Lung (tissue), 12 donors: ENCODE results near the gene OTUB2. TPM values are rescaled to one million over a fixed set of nuclear protein-coding genes. Genes with fewer than 3 reads are reported as not detected.

Experiments
- ATAC-seq: fragments of 200-7000 bp; cut with Tn5 transposase; one replicate; pipeline ENCODE4 v1.9.1; 2020; ENCODE audit warnings: moderate number of reproducible peaks; ENCODE audit not compliant: insufficient read depth, low FRiP score
- DNase-seq, 3 donors: peaks; one replicate each; pipeline ENCODE4 v3.0.0-alpha.2; 2013 to 2017
- H3K27ac ChIP-seq, 2 donors: one replicate each; pipeline ENCODE4 v1.5.1; 2013; ENCODE audit warnings: mild to moderate bottlenecking in 2 of 2, moderate library complexity in 2 of 2, control low read depth in 1 of 2, inconsistent platforms in 1 of 2, low read depth in 1 of 2, low read length in 1 of 2
- H3K27me3 ChIP-seq, 3 donors: one replicate each; pipeline ENCODE4 v1.5.1; 2013; ENCODE audit warnings: low read length in 2 of 3; ENCODE audit not compliant: control insufficient read depth in 3 of 3, insufficient read depth in 3 of 3
- H3K36me3 ChIP-seq, 4 donors: one replicate each; pipeline ENCODE4 v1.5.1; 2013; ENCODE audit warnings: low read length in 4 of 4, mild to moderate bottlenecking in 1 of 4, moderate library complexity in 1 of 4; ENCODE audit not compliant: control insufficient read depth in 4 of 4, insufficient read depth in 4 of 4
- H3K4me1 ChIP-seq, 5 donors: one replicate each; pipeline ENCODE4 v1.5.1; 2013; ENCODE audit warnings: low read length in 5 of 5, mild to moderate bottlenecking in 2 of 5, moderate library complexity in 1 of 5; ENCODE audit not compliant: control insufficient read depth in 5 of 5, insufficient read depth in 5 of 5
- H3K4me3 ChIP-seq: one replicate; pipeline ENCODE4 v1.5.1; 2013; ENCODE audit warnings: mild to moderate bottlenecking, control low read depth, moderate library complexity
- H3K9ac ChIP-seq, 2 donors: one replicate each; pipeline ENCODE4 v1.5.1; 2013; ENCODE audit warnings: low read length in 2 of 2, control low read depth in 1 of 2; ENCODE audit not compliant: insufficient read depth in 1 of 2
- H3K9me3 ChIP-seq, 4 donors: one replicate each; pipeline ENCODE4 v1.5.1; 2013; ENCODE audit warnings: low read length in 3 of 4, mild to moderate bottlenecking in 1 of 4, moderate library complexity in 1 of 4; ENCODE audit not compliant: control insufficient read depth in 4 of 4, insufficient read depth in 3 of 4
- CTCF ChIP-seq: IDR thresholded peaks from 2 replicates; pipeline ENCODE4 v1.5.1; 2012; ENCODE audit warnings: mild to moderate bottlenecking; ENCODE audit errors: control extremely low read depth, extremely low read depth
- WGBS, 2 donors: extraction: QIAGEN DNeasy Blood & Tissue Kit; methylation state at CpG; one replicate each; pipeline ENCODE4 v1.1.7; 2013; 5-methylcytosine and 5-hydroxymethylcytosine counted together
- polyA plus RNA-seq, 2 donors: library from polyadenylated mRNA; stranded (reverse); fragments of 200-250 nt; gene quantifications; one replicate each; pipeline ENCODE4 v1.2.1, GENCODE V29; 2013
- total RNA-seq, 2 donors: library from RNA; depleted of rRNA in 1 of 2; stranded (reverse); fragments of >200 nt in 1 of 2; gene quantifications; one replicate each; pipeline ENCODE4 v1.2.1, GENCODE V29; 2014 to 2021
- donor health status: control.
- donor health status: control.
- donor health status: Bipolar disorder and iron deficiency.
- donor health status: healthy.
- donor health status: DM: yes; HTN: yes; CAD: no.

OTUB2 gene
- total and polyA plus RNA-seq, 4 donors: 0.31 to 2.2 (median 1.6) TPM

GRCh38 chr14:94001501-94002396 is 24.4 kb upstream of the OTUB2 start:
- peak; percentile 80 for ATAC-seq
- Histone ChIP-seq H3K27me3 (peaks cover 0 to 3% (median 0%) of the 10 kb centered on the region in 3 donors), H3K36me3 (no peaks in the 10 kb centered on the region), H3K4me1 (peaks cover 0 to 2% (median 1%) of the 10 kb centered on the region in 5 donors), H3K27ac (no peak overlapping the region), H3K9me3 (no peaks in the 10 kb centered on the region), H3K9ac (no peak overlapping the region), H3K4me3 (no peak overlapping the region)
- DNase-seq: peak; percentile 57 to 75 (median 68)
- TF ChIP-seq CTCF: peak; percentile 89
- WGBS, 2 donors: 37 to 43% methylated on average over 26 of the region's 26 CpGs

DNA sequence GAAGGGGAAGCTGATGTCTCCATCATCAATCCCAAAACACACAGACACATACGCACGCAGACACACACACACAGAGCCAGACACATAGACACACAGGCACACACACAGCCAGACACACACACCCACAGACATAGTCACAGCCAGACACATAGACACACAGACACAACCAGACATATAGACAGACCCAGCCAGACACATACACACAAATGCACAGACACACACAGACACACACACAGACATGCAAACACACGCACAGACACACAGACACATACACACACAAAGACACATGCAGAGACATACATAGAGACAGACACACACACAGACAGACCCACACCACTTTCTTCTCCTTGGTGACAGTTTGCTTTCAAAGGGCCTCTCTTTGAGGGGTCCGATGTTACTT is 22.7 kb upstream of the OTUB2 start:
- DNase-seq (no peak), ATAC-seq (no peak)
- Histone ChIP-seq H3K36me3 (no peaks in the 10 kb centered on the region), H3K9me3 (no peaks in the 10 kb centered on the region), H3K9ac (no peak overlapping the region), H3K27ac (no peak overlapping the region), H3K4me1 (peaks cover 0 to 2% (median 0%) of the 10 kb centered on the region in 5 donors), H3K4me3 (peak overlapping the region; percentile 5), H3K27me3 (peaks cover 0 to 3% (median 0%) of the 10 kb centered on the region in 3 donors)
- TF ChIP-seq CTCF: no peak
- 83 to 87% methylated on average over 4 of the region's 4 CpGs for WGBS, 2 donors

- no peak for TF ChIP-seq CTCF
- Histone ChIP-seq H3K9ac (no peak overlapping the region), H3K27ac (no peak overlapping the region), H3K4me3 (no peak overlapping the region), H3K36me3 (no peaks in the 10 kb centered on the region), H3K4me1 (peaks cover 0 to 2% (median 0%) of the 10 kb centered on the region in 5 donors), H3K27me3 (peaks cover 0 to 3% (median 0%) of the 10 kb centered on the region in 3 donors), H3K9me3 (no peaks in the 10 kb centered on the region)
- DNase-seq: no peak
- ATAC-seq: no peak
- 77 to 90% methylated on average over 8 of the region's 8 CpGs for WGBS, 2 donors
Observed at GRCh38 chr14:94004015-94004414, 22.1 kb upstream of the OTUB2 start.
